NB4 (cell line): ENCODE data around the gene PTK6.

Experiments
- DNase-seq: peaks from one replicate; pipeline ENCODE4 v3.0.0; 2010; ENCODE audit warnings: low read depth
- H3K4me3 ChIP-seq: one replicate; pipeline ENCODE4 v1.5.1; 2011; ENCODE audit warnings: mild to moderate bottlenecking, low read depth, low read length, moderate library complexity
- MYC ChIP-seq: IDR thresholded peaks from 2 replicates; pipeline ENCODE4 v1.6.1; 2011; ENCODE audit warnings: low read depth, low read length
- POLR2A ChIP-seq: IDR thresholded peaks from 2 replicates; pipeline ENCODE4 v1.6.1; 2011; ENCODE audit warnings: mild to moderate bottlenecking; ENCODE audit not compliant: insufficient read length; ENCODE audit errors: extremely low read depth
- TF ChIP-seq, protein P1 (sequence below): IDR thresholded peaks from one replicate; pipeline ENCODE4 v1.5.1; 2012; ENCODE audit warnings: low read depth, low read length
- TF ChIP-seq, protein P2 (sequence below): IDR thresholded peaks from 2 replicates; pipeline ENCODE4 v1.6.1; 2011; ENCODE audit warnings: low read depth, low read length

Gene PTK6

DNA sequence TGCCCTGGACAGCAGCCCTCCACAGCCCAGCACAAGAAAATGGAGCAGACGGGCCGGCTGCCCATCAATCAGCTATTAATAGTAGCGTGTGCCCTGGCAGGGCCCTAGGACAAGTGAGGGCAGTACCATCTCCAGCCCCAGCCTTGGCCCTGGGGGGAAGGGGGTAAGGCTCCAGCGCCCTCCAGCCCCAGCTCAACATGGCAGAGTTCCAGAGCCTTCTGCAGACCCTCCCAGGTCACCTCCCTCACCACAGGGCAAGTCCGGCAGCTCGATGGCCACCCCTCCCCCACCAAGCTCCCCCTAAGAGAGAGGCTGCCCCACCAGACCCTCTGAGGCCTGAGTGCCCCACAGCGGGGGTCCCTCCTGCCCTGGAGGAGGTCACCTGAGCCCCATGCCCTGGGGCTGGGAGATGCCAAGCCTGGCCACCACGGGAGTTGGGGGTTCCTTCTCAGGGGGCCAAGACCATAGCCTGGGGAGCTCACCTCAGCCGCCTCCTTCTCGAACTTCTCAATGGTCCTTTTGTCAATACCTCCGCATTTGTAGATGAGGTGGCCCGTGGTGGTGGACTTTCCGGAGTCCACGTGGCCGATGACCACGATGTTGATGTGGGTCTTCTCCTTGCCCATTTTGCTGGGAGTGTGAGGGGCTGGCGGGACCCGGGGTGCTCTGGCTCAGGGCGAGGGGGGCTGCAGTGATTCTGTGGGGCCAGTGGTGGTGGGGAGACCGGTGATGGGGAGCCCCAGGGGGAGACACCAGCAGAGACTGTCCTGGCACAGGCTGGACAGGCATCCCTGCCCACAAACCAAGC, 39.8 kb downstream of the PTK6 start:
- TF ChIP-seq MYC: no peak
- TF ChIP-seq, protein P1, sequence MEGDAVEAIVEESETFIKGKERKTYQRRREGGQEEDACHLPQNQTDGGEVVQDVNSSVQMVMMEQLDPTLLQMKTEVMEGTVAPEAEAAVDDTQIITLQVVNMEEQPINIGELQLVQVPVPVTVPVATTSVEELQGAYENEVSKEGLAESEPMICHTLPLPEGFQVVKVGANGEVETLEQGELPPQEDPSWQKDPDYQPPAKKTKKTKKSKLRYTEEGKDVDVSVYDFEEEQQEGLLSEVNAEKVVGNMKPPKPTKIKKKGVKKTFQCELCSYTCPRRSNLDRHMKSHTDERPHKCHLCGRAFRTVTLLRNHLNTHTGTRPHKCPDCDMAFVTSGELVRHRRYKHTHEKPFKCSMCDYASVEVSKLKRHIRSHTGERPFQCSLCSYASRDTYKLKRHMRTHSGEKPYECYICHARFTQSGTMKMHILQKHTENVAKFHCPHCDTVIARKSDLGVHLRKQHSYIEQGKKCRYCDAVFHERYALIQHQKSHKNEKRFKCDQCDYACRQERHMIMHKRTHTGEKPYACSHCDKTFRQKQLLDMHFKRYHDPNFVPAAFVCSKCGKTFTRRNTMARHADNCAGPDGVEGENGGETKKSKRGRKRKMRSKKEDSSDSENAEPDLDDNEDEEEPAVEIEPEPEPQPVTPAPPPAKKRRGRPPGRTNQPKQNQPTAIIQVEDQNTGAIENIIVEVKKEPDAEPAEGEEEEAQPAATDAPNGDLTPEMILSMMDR: no peak
- no peak for TF ChIP-seq POLR2A
- TF ChIP-seq, protein P2, sequence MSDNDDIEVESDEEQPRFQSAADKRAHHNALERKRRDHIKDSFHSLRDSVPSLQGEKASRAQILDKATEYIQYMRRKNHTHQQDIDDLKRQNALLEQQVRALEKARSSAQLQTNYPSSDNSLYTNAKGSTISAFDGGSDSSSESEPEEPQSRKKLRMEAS: no peak
- no peak for DNase-seq
- no peak overlapping the region for H3K4me3 ChIP-seq

DNA sequence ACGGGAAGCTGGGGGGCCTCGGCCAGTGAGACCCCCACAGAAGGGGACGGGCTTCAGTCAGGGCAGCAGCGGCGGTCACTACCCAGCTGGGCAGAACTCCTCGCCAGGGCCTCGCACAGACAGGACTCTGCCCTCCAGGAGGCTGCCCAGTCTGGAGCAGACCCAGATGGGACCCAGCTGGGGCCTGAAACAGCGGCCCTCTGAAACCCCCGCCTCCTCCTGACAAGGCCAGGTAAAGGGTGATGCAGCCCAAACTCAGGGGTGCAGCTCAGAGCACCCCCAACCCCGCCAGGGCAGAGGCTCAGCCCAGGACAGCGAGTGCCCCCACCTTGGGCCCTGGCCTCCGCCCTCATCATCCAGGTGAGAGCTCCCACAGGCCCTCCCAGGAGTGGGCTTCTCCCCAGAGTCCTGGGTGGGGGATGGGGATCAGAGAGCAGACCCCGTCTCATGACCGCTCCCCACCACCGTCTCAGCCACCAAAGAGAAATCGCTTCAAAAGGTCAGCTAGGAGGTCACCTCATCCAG, 40.5 kb downstream of the PTK6 start:
- no peak for DNase-seq
- H3K4me3 ChIP-seq: no peak overlapping the region
- TF ChIP-seq, protein P1: no peak

DNA sequence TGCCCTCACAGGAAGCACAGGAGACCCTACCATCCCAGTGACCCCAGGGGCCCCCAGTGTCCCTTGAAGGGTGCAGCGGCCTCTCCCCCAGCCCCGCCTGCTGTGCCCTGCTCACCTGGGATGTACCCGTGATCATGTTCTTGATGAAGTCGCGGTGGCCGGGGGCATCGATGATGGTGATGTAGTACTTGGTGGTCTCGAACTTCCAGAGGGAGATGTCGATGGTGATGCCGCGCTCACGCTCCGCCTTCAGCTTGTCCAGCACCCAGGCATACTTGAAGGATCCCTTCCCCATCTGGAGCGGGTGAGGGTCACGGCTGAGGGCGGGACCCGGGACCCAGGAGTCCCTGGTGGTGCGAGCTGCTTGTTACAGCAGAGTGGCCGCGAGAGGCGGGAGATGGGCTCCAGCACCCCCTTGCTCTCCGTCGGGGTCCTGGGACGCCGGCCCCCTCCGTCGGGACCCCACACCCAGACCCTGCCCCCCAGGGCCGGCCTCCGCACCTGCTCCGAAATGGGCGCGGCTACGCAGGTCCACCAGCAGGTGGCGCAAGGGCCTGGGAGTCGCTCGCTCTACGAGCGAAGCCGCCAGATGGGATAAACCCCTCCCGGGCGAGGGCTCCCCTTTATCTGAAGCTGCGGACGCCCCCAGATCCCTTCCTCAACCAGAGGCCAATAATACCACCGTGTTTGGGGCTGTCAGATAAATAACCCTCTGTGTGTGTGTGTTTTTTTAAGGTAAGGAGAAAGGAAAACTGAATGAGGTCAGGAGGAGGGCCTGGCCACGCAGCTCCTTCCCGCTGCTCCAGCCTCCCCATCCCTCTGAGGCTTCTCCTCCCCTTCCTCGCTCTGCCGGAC, 41.2 kb downstream of the PTK6 start:
- TF ChIP-seq, protein P1: peak; percentile 90
- no peak for TF ChIP-seq POLR2A
- TF ChIP-seq, protein P2: peak; percentile 28; the same call in 1 of the 2 replicates
- H3K4me3 ChIP-seq: no peak overlapping the region
- DNase-seq: peak; percentile 63

DNA sequence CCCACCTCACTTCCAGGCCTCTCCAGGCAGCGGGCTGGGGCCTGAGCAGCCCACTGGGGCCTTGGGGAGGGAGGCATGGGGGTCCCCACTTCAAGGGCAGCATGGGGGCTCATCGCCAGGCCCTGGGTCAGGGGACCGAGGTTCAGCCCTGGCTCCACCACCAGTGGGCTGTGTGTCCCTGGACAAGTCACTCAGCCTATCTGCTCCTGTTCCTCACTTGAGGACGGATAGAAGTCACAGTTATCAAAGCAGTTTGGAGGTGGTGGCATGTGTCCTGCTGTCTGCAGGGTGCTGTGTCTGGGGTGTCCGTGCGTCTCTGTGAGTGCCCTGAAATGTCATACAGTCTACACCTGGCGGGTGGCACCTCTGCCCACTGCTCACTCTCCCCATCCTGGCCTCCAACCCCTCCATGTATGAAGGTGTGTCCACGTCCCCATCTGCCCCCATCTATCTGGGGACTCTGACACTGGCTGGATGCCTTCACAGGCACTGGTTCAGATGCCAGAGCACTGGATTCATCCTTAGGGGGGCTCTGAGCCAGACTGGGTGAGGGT, 41.9 kb downstream of the PTK6 start:
- TF ChIP-seq MYC (no peak), POLR2A (no peak)
- TF ChIP-seq, protein P2: no peak
- TF ChIP-seq, protein P1: no peak
- DNase-seq: no peak
- H3K4me3 ChIP-seq: no peak overlapping the region

DNA sequence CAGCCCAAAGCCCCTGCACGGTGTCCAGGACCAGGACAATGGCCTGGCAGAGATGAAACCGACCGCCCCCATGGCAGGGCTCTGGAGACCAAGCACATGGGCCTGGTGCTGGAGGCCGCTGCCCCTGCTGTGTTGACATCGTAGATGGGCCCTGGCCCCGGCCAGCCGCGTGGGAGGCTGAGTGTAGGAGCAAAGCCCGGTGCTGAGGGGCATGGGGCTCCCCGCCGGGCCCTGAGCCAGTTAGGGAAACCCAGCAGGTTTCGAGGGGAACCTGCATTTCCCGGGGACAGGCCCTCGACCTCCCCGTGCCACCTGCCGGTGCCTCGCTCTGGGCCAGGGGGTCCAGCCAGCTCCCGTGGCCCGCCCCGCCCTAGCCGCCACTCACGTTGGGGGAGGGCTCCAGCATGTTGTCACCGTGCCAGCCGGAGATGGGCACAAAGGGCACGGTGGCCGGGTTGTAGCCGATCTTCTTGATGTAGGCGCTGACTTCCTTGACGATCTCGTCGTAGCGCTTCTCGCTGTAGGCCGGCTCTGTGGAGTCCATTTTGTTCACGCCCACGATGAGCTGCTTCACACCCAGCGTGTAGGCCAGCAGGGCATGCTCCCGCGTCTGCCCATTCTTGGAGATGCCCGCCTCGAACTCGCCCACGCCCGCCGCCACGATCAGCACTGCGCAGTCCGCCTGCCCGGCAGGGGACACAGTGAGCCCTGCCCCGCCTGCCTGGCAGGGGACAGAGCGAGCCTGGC, 42.6 kb downstream of the PTK6 start:
- H3K4me3 ChIP-seq: no peak overlapping the region
- DNase-seq: no peak
- TF ChIP-seq MYC: no peak
- TF ChIP-seq, protein P1: no peak
